ENCODE data around the gene DMPK. TPM values are rescaled to one million over a fixed set of nuclear protein-coding genes. Genes with fewer than 3 reads are reported as not detected.

The DMPK gene
- total RNA-seq, 1 experiment from 2014 or later, result 28.1 TPM

Other genes with a start within 250 kb of the DMPK start
- 16.9 and 17.7 TPM in 2 replicates for gene OPA3, start 197.7 kb downstream of the DMPK start, total RNA-seq (2022)
- not detected in 2 replicates for gene GPR4, start 180.3 kb downstream of the DMPK start, total RNA-seq (2022)
- gene EML2, start 143.1 kb downstream of the DMPK start, total RNA-seq (2022), result 33.9 and 38.8 TPM in 2 replicates
- gene GIPR, start 114.3 kb downstream of the DMPK start, total RNA-seq (2022), result 2.6 and 4.6 TPM in 2 replicates
- gene SNRPD2, start 90.5 kb downstream of the DMPK start, total RNA-seq (2022), result 579 and 587 TPM in 2 replicates
- 16.9 and 20.2 TPM in 2 replicates for gene QPCTL, start 89.8 kb downstream of the DMPK start, total RNA-seq (2022)
- gene FBXO46, start 51.6 kb downstream of the DMPK start, total RNA-seq (2022), result 31.0 and 37.0 TPM in 2 replicates
- not detected in 2 replicates for gene MEIOSIN, start 49.1 kb downstream of the DMPK start, total RNA-seq (2022)
- gene SIX5, start 13.2 kb downstream of the DMPK start, total RNA-seq (2022), result 23.7 and 28.6 TPM in 2 replicates
- 72.4 and 76.3 TPM in 2 replicates for gene DMWD, start 10.4 kb upstream of the DMPK start, total RNA-seq (2022)
- 0.23 and 0.30 TPM in 2 replicates for gene RSPH6A, start 32.8 kb upstream of the DMPK start, total RNA-seq (2022)
- 81.8 and 85.0 TPM in 2 replicates for gene SYMPK, start 80.7 kb upstream of the DMPK start, total RNA-seq (2022)
- 15.3 and 19.0 TPM in 2 replicates for gene FOXA3, start 81.8 kb upstream of the DMPK start, total RNA-seq (2022)
- gene IRF2BP1, start 103.7 kb upstream of the DMPK start, total RNA-seq (2022), result 27.6 and 29.2 TPM in 2 replicates
- 15.8 and 18.1 TPM in 2 replicates for gene MYPOP, start 120.1 kb upstream of the DMPK start, total RNA-seq (2022)
- not detected in 2 replicates for gene NANOS2, start 132.3 kb upstream of the DMPK start, total RNA-seq (2022)
- gene NOVA2, start 191.4 kb upstream of the DMPK start, total RNA-seq (2022), result 0.05 TPM in 1 of 2 replicates, not detected in the other
- gene CCDC61, start 213.0 kb upstream of the DMPK start, total RNA-seq (2022), result 17.1 and 21.1 TPM in 2 replicates
- gene PGLYRP1, start 240.6 kb upstream of the DMPK start, total RNA-seq (2022), result not detected in 2 replicates

Data from Caco-2 (cell line).